NCI-H524 treated with DMSO at 0.1 percent for 48 hours (cell line): ENCODE results near the gene PRKCA.
"Not testable (repeated sequence)": the region's sequence is repeated elsewhere in the genome, so short reads cannot be mapped to it uniquely, and the experiment has no call there.

Source experiments
- DNase-seq: peaks from one replicate; lab custom pipeline; 2025; lab: John Stamatoyannopoulos, UW

The PRKCA gene

GRCh38 chr17:66301864-66302741 is at the start of gene PRKCA:
Gene PRKCA, plus strand, starts transcription at chr17:66302613.
- DNase-seq: no peak

DNA sequence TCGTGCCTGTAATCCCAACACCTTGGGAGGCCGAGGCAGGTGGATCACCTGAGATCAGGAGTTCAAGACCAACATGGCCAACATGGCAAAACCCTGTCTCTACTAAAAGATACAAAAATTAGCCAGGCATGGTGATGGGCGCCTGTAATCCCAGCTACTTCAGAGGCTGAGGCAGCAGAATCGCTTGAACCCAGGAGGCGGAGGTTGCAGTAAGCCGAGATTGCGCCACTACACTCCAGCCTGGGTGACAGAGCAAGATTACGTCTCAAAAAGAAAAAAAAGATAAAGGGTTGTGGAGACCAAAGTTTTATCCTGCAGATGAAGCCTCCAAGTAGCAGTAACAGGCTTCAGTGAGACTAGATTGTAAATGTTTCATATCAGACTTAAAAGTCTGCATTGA is 49.0 kb upstream of the PRKCA start:
- DNase-seq: not testable (repeated sequence)

GRCh38 chr17:66255112-66255511 is 47.3 kb upstream of the PRKCA start:
- DNase-seq: no peak

GRCh38 chr17:66255527-66255971 is 46.9 kb upstream of the PRKCA start:
- DNase-seq: no peak

DNA sequence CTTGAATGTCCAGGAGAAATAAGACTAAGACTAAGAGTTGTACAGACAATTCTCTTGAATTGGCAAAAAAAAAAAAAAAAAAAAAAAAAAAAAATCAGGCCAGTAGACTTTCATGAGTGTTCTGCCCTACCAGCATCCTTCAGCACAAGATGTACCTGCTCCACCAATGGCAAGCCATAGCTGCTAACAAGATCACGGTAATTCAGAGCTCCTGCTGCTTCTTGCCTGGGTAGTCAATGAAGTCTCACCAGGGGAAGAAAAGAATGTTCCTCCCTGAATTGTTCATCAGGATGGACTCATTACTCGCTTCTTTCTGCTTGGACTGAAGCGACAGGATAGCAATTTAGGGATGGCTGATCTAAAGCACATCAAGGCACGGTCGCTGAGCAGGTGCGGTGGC is 42.1 kb upstream of the PRKCA start:
- no peak for DNase-seq

DNA sequence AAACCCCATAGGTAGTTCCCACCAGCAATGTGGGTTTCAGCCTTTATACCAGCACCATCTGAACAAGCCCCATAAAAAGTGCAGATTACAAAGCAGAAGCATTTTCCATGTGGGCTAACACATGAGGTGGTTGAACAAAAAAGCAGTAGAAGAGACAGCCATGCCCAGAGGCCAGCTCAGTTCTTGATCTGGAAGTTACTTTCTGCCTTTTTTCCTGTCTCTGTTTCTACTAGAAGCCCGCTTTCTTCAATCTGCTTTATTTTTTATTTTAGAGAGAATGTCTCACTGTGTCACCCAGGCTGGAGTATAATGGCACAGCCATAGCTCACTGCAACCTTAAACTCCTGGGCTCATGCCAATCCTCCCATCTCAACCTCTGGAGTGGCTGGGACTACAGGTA is 41.7 kb upstream of the PRKCA start:
- no peak for DNase-seq

- no peak for DNase-seq
Observed at GRCh38 chr17:66262767-66263166, 39.6 kb upstream of the PRKCA start.

DNA sequence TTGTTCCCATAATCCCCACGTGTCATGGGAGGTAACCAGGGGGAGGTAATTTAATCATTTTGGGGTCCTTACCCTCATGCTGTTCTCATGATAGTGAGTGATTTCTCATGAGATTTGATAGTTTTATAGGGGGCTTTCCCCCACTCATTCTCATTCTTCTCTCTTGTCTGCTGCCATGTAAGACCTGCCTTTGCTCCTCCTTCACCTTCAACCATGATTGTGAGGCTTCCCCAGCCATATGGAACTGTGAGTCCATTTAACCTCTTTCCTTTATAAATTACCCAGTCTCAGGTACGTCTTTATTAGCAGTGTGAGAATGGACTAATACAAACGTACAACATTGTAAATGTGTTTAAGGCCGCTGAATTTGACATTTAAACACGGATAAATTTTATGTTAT is 37.7 kb upstream of the PRKCA start:
- no peak for DNase-seq

GRCh38 chr17:66268247-66268927 is 34.0 kb upstream of the PRKCA start:
- DNase-seq: no peak

DNA sequence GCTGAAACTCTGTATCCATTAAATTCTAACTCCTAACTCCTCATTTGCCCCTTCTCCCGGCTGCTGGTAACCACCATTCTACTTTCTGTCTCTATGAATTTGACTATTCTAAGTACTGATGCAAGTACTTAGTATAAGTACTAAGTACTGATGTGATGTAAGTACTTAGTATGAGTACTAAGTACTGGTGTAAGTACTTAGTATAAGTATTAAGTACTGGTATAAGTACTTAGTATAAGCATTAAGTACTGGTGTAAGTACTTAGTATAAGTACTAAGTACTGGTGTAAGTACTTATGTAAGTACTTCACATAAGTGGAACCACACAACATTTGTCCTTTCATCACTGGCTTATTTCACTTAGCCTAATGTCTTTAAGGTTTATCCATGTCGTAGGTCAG is 32.3 kb upstream of the PRKCA start:
- no peak for DNase-seq

GRCh38 chr17:66271512-66271911 is 30.9 kb upstream of the PRKCA start:
- DNase-seq: no peak

- no peak for DNase-seq
Observed at GRCh38 chr17:66272811-66273585, 29.4 kb upstream of the PRKCA start.

GRCh38 chr17:66273586-66273848 is 28.9 kb upstream of the PRKCA start:
- no peak for DNase-seq

GRCh38 chr17:66275651-66276050 is 26.8 kb upstream of the PRKCA start:
- no peak for DNase-seq

GRCh38 chr17:66276328-66276937 is 26.0 kb upstream of the PRKCA start:
- no peak for DNase-seq

GRCh38 chr17:66277191-66277590 is 25.2 kb upstream of the PRKCA start:
- DNase-seq: no peak

DNA sequence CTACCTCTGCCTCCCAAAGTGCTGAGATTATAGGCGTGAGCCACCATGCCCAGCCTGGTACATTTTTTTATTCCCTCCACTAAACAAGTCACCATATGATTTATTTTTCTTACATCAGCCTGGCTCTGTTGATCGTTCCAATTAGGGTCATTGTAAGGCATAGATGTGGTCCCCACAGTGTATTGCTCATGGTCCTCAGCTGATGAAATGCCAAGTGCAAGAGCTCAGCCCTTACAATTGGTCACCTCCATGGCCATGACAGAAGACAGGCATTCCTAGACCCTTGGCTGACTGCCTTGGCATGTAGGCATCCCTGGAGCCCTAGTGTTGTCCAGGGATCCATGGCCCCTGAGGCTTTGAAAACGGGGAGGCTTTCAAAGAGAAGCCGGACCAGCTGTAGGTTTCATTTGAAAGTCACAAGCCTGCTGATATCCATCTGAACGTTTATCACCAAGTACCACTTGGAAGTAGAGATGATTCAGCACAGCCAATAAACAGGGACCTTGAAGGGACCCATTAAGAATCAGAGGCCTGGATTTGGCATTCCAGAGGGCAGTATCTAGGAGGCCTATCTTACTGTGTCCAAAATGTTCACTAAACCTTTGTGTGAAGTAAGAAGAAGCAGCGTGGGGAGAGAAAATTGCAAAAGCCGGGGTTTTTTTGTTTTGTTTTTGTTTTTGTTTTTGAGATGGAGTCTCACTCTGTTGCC is 20.6 kb upstream of the PRKCA start:
- DNase-seq: no peak

DNA sequence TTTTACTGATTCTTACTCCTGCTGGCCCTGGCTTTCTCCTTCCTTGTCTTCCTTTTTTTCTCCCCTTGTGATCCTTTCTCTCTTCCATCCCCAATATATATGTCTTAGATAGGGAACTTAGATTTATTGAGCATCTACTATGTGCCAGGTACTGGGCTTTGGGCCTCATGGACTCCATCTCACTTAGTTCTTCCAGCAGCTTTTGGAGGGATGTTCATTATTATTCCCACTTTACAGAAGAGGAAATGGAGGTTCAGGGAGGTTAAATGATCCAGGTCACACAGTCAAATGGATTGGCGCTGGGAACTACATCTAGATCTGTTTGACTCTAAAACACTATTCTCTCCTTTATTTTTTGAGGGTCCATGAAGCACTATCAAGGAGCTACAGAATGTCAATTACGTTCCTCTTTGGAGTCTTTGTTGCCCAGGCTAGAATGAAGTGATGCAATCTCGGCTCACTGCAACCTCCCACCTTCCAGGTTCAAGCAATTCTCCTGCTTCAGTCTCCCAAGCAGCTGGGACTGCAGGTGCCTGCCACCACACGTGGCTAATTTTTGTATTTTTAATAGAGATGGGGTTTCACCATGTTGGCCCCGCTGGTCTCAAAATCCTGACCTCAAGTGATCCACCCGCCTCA is 19.0 kb upstream of the PRKCA start:
- no peak for DNase-seq

DNA sequence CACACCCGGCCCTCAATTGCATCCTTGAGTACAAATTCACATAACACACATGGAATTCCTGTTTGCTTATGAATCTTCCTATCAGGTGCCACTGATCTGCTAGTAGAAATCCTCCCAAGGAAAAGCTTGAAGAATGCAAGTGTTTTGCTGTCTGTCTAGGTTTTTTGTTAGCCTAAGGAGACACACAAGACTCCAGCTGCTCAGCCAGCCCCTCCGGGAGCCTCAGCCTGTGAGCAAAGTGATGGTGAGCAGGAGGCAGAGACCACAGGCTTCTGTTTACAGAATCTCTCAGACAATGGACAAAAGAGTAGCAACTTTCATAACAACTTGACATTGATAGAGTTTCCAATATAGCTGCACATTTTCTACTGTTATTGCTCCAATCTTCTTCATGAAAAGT is 18.4 kb upstream of the PRKCA start:
- DNase-seq: no peak

GRCh38 chr17:66285149-66285548 is 17.3 kb upstream of the PRKCA start:
- DNase-seq: no peak

DNA sequence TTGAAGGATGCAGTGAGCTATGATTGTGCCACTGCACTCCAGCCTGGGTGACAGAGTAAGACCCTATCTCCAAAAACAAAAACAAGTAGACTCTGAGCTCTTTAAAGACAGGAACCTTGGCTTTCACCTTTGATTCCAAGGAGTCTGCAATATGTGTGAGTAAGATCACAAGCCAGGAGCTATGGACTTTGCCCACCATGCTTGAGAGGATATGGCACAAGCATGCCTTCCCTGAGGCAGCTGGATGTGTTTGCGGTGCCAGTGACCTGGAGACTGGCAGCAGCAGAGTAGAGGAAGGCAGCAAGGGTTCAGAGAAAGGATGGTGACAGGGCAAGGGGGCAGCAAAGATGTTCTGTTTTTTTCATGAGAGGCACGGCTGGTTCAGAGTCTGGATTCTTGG is 14.5 kb upstream of the PRKCA start:
- DNase-seq: no peak
